ENCODE data around the gene PRKAG2. TPM values are rescaled to one million over a fixed set of nuclear protein-coding genes. Genes with fewer than 3 reads are reported as not detected.

PRKAG2 gene
- total and polyA plus RNA-seq, 2 of the 8 experiments (the other 6 are each of a cell fraction or from before 2014, with no cell fraction given), result 7.5 to 18.1 TPM

DNA sequence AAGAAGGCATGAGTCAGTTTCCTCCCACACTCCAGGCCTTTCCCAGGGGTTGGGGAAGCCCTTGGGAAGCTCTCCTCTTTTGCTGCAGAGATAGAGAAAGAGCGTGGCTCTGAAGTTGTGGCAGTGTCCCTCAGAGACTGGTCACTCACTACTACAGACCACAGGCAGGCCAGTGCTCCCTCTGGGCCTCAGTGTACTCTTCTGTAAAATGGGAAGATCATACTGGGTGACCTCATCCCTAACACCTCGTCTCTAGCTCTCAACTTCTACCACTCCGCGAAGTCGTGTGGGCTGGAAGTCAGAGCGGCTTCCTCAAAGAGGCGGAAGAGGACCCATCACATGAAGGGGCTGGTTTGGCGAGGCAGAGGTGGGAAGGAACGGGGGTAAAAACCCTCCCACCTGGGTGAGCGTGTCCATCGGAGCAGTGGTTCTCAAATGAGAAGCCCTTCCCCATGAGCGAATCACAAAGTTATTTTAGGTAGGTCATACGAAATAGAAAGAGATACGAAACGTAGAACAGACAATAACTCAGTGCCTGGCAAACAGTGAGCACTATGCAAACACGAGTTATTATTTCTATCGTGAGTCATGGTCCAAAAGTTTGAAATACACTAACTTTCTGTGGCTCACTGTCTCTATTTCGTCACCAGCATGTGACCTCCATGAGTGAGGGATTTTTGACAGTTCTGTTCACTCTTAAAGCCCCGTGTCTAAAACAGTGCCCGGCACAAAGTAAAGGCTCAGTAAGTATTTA lies 32.7 kb downstream of the PRKAG2 start:
- Histone ChIP-seq H3K23ac (ENCODE audit: insufficient read length) (no peak overlapping the region), H2BK15ac (ENCODE audit: low read length) (no peak overlapping the region), H3K9ac (replicated peaks in 1 of 4; ENCODE audit: extremely low read depth in 1 of 4, low read depth in 3 of 4, low read length in 3 of 4) (no peak overlapping the region), H3K79me2 (ENCODE audit: control insufficient read depth in 1 of 2, insufficient read depth in 2 of 2, low read length in 2 of 2) (no peaks in the 10 kb centered on the region), H4K20me1 (replicated peaks in 1 of 2; ENCODE audit: control insufficient read depth in 1 of 2, insufficient read depth in 2 of 2, low read length in 2 of 2) (no peaks in the 10 kb centered on the region), H2BK5ac (ENCODE audit: low read depth, low read length) (no peak overlapping the region), H4K5ac (ENCODE audit: insufficient read length, low read depth, low read length) (no peak overlapping the region), H3K23me2 (ENCODE audit: low read depth, low read length) (peaks cover 17% of the 10 kb centered on the region; the same call in 1 of the 2 replicates), H3K27ac (ENCODE audit: low read depth, low read length) (no peak overlapping the region), H3K27me3 (replicated peaks in 1 of 4; ENCODE audit: control insufficient read depth in 3 of 4, extremely low read depth in 1 of 4, insufficient read depth in 3 of 4, low read length in 3 of 4) (no peaks in the 10 kb centered on the region), H4K91ac (replicated peaks; ENCODE audit: insufficient read length, low read length) (no peak overlapping the region), H3K4ac (replicated peaks; ENCODE audit: insufficient read length, low read depth, low read length) (no peak overlapping the region), H3K79me1 (ENCODE audit: low read depth, low read length) (no peaks in the 10 kb centered on the region), H2BK12ac (ENCODE audit: low read depth, low read length) (no peak overlapping the region), H3K14ac (ENCODE audit: insufficient read length) (no peak overlapping the region), H3K4me2 (ENCODE audit: insufficient read depth in 1 of 2, low read depth in 2 of 2, low read length in 2 of 2) (no peak overlapping the region), H3K18ac (ENCODE audit: extremely low read depth, low read length) (no peak overlapping the region), H3K9me3 (ENCODE audit: insufficient read depth in 2 of 2, low read depth in 1 of 2, low read length in 1 of 2) (no peaks in the 10 kb centered on the region), H4K8ac (ENCODE audit: extremely low read depth, insufficient read depth, low read length) (no peak overlapping the region), H2AK5ac (ENCODE audit: low read depth, low read length) (no peak overlapping the region), H3K4me1 (replicated peaks in 1 of 4; ENCODE audit: control insufficient read depth in 3 of 4, insufficient read depth in 4 of 4, low read length in 3 of 4) (no peaks in the 10 kb centered on the region), H3K4me3 (ENCODE audit: extremely low read depth in 1 of 4, insufficient read depth in 2 of 4, low read depth in 3 of 4, low read length in 4 of 4) (no peak overlapping the region), H3K36me3 (ENCODE audit: control insufficient read depth in 2 of 4, insufficient read depth in 4 of 4, low read length in 3 of 4) (no peaks in the 10 kb centered on the region), H2BK120ac (replicated peaks; ENCODE audit: low read depth, low read length) (no peak overlapping the region), H2AFZ (ENCODE audit: low read length) (no peak overlapping the region), H2BK20ac (ENCODE audit: low read length) (no peak overlapping the region), H3K56ac (replicated peaks; ENCODE audit: insufficient read length, low read depth, low read length) (no peak overlapping the region)
- DNase-seq (ENCODE audit: low read depth in 1 of 2, low spot score in 2 of 2) (no peak), FAIRE-seq (no peak)
- CTCF ChIA-PET (ENCODE audit: partially characterized antibody), result interaction anchor here (1.1 to 2.2 kb wide), 3 partner anchors 19 to 62 kb away, joined by 5 to 7 read pairs (median 5); no protein-coding TSS in a partner anchor
- 92% methylated on average over 20 of the region's 20 CpGs; no CpG with 5 or more reads in 1 of the 2 experiments for WGBS, 2 experiments (ENCODE audit: extremely low coverage in 1 of 2, insufficient coverage in 1 of 2, insufficient read length in 1 of 2, insufficient replicate concordance in 2 of 2, low coverage in 1 of 2, low lambda C conversion rate in 2 of 2, missing lambda C conversion rate in 1 of 2)
- POLR2A ChIA-PET (ENCODE audit: partially characterized antibody), result no interaction called here
- TF ChIP-seq CREB1 (IDR thresholded peaks at IDR 0.05) (no peak), EGR1 (IDR thresholded peaks at IDR 0.05; ENCODE audit: borderline replicate concordance, low read depth, low read length) (no peak), TEAD4 (IDR thresholded peaks at IDR 0.05; ENCODE audit: low read depth, low read length) (no peak), HDAC2 (IDR thresholded peaks at IDR 0.05; ENCODE audit: borderline replicate concordance in 1 of 2, low read depth in 2 of 2, low read length in 2 of 2) (no peak), EZH2 (IDR thresholded peaks at IDR 0.05; ENCODE audit: low read depth, low read length, severe bottlenecking) (no peak), CHD2 (IDR thresholded peaks at IDR 0.05; ENCODE audit: low read length) (no peak), TBP (IDR thresholded peaks at IDR 0.05; ENCODE audit: low read depth, low read length) (no peak), NANOG (IDR thresholded peaks at IDR 0.05; ENCODE audit: insufficient read depth, low read depth, low read length, poor library complexity, severe bottlenecking) (no peak), ASH2L (IDR thresholded peaks at IDR 0.05; ENCODE audit: low read length) (no peak), RBBP5 (IDR thresholded peaks at IDR 0.05; ENCODE audit: borderline replicate concordance, low read depth, low read length) (no peak)
- TF ChIP-seq, protein P1, sequence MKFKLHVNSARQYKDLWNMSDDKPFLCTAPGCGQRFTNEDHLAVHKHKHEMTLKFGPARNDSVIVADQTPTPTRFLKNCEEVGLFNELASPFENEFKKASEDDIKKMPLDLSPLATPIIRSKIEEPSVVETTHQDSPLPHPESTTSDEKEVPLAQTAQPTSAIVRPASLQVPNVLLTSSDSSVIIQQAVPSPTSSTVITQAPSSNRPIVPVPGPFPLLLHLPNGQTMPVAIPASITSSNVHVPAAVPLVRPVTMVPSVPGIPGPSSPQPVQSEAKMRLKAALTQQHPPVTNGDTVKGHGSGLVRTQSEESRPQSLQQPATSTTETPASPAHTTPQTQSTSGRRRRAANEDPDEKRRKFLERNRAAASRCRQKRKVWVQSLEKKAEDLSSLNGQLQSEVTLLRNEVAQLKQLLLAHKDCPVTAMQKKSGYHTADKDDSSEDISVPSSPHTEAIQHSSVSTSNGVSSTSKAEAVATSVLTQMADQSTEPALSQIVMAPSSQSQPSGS (IDR thresholded peaks at IDR 0.05; ENCODE audit: low read length), result no peak

Data from H1 (cell line).